MCF 10A (cell line): ENCODE measurements around the gene ZNF273. TPM values are rescaled to one million over a fixed set of nuclear protein-coding genes. Genes with fewer than 3 reads are reported as not detected.

Source experiments
- BruUV-seq: library from RNA; stranded (reverse); fragments of 400-500 nt; replicated peaks from 2 replicates; lab custom pipeline; 2021; lab: Mats Ljungman, UMichigan
- CTCF ChIA-PET: fragments of 300-600 bp; sonication (Branson Sonifier 250); formaldehyde crosslinking; extraction: SDS; loops from one replicate; lab custom pipeline; 2021; ENCODE audit warnings: antibody characterized with exemption, inconsistent platforms; lab: Yijun Ruan, JAX
- POLR2A ChIA-PET: fragments of 300-600, 350-650 bp; sonication (Branson Sonifier 250); formaldehyde crosslinking; extraction: SDS; loops from one replicate; lab custom pipeline; 2020; ENCODE audit warnings: antibody characterized with exemption, inconsistent platforms; lab: Yijun Ruan, JAX
- DNase-seq: peaks from one replicate; pipeline ENCODE4 v3.0.0-alpha.2; 2018; ENCODE audit not compliant: unreplicated experiment
- H3K27ac Mint-ChIP-seq: one replicate; pipeline ENCODE4 v1.8.0; 2022; ENCODE audit warnings: mild to moderate bottlenecking, low read depth, mixed read lengths; ENCODE audit not compliant: unreplicated experiment
- H3K27me3 Mint-ChIP-seq: one replicate; pipeline ENCODE4 v1.8.0; 2022; ENCODE audit warnings: mixed read lengths; ENCODE audit not compliant: insufficient read depth, unreplicated experiment
- H3K36me3 Mint-ChIP-seq: one replicate; pipeline ENCODE4 v1.8.0; 2022; ENCODE audit warnings: mild to moderate bottlenecking, moderate library complexity, mixed read lengths; ENCODE audit not compliant: insufficient read depth, unreplicated experiment
- H3K4me1 Mint-ChIP-seq: one replicate; pipeline ENCODE4 v1.8.0; 2022; ENCODE audit warnings: mixed read lengths; ENCODE audit not compliant: insufficient read depth, unreplicated experiment
- H3K4me3 Mint-ChIP-seq: one replicate; pipeline ENCODE4 v1.8.0; 2022; ENCODE audit warnings: mild to moderate bottlenecking, moderate library complexity, mixed read lengths; ENCODE audit not compliant: unreplicated experiment
- H3K9me3 Mint-ChIP-seq: one replicate; pipeline ENCODE4 v1.8.0; 2022; ENCODE audit warnings: mixed read lengths; ENCODE audit not compliant: unreplicated experiment
- CTCF ChIP-seq: fragments of 200-600 bp; IDR thresholded peaks from one replicate; pipeline ENCODE4 v1.8.0; 2022; ENCODE audit warnings: antibody characterized with exemption, mild to moderate bottlenecking; ENCODE audit not compliant: unreplicated experiment
- intact Hi-C: fragments of 100-400 bp; cut with micrococcal nuclease; formaldehyde crosslinking; loops from 2 replicates; pipeline ENCODE4 v1.14.1; 2022
- total RNA-seq: library from RNA; stranded (reverse); gene quantifications from 2 replicates; pipeline ENCODE4 v1.2.3, GENCODE V29; 2022

Gene ZNF273
- total RNA-seq, 1 experiment from 2014 or later: 2.2 TPM

DNA sequence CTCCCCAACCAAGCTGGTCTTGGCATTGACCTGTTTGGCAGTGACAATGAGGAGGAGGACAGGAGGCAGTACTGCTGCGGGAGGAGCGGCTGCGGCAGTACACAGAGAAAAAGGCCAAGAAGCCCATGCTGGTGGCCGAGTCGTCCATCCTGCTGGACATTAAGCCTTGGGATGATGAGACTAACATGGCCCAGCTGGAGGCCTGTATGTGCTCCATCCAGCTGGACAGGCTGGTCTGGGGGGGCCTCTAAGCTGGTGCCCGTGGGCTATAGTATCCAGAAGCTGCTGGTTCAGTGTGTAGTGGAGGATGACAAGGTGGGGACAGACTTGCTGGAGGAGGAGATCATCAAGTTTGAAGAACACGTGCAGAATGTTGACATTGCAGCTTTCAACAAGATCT is 39.1 kb upstream of the ZNF273 start:
- CTCF ChIA-PET: no interaction called here
- H3K4me1 Mint-ChIP-seq: no peaks in the 10 kb centered on the region
- intact Hi-C loops: no loop called here
- no peak for TF ChIP-seq CTCF
- H3K4me3 Mint-ChIP-seq: no peak overlapping the region
- H3K27ac Mint-ChIP-seq: no peak overlapping the region
- no peaks in the 10 kb centered on the region for H3K27me3 Mint-ChIP-seq
- BruUV-seq: no TSS peak
- no peak for DNase-seq
- H3K9me3 Mint-ChIP-seq: peaks cover 6% of the 10 kb centered on the region
- POLR2A ChIA-PET: no interaction called here
- no peaks in the 10 kb centered on the region for H3K36me3 Mint-ChIP-seq

GRCh38 chr7:64867863-64868440 is 35.1 kb upstream of the ZNF273 start:
- Mint-ChIP-seq H3K4me3 (no peak overlapping the region), H3K27me3 (no peaks in the 10 kb centered on the region)
- POLR2A ChIA-PET: no interaction called here

GRCh38 chr7:64868499-64868898 is 34.6 kb upstream of the ZNF273 start:
- intact Hi-C loops: no loop called here
- TF ChIP-seq CTCF: no peak
- Mint-ChIP-seq H3K9me3 (peaks cover 21% of the 10 kb centered on the region), H3K4me1 (no peaks in the 10 kb centered on the region), H3K36me3 (no peaks in the 10 kb centered on the region), H3K27me3 (no peaks in the 10 kb centered on the region), H3K27ac (no peak overlapping the region), H3K4me3 (no peak overlapping the region)
- DNase-seq: no peak
- ChIA-PET CTCF (no interaction called here), POLR2A (no interaction called here)
- no TSS peak for BruUV-seq

More at GRCh38 chr7:64867863-64868440, 35.1 kb upstream of the ZNF273 start:
- no TSS peak for BruUV-seq
- intact Hi-C loops: no loop called here
- no peaks in the 10 kb centered on the region for H3K4me1 Mint-ChIP-seq
- H3K9me3 Mint-ChIP-seq: peaks cover 21% of the 10 kb centered on the region
- DNase-seq: no peak
- H3K27ac Mint-ChIP-seq: no peak overlapping the region
- no peak for TF ChIP-seq CTCF
- H3K36me3 Mint-ChIP-seq: no peaks in the 10 kb centered on the region
- CTCF ChIA-PET: no interaction called here

DNA sequence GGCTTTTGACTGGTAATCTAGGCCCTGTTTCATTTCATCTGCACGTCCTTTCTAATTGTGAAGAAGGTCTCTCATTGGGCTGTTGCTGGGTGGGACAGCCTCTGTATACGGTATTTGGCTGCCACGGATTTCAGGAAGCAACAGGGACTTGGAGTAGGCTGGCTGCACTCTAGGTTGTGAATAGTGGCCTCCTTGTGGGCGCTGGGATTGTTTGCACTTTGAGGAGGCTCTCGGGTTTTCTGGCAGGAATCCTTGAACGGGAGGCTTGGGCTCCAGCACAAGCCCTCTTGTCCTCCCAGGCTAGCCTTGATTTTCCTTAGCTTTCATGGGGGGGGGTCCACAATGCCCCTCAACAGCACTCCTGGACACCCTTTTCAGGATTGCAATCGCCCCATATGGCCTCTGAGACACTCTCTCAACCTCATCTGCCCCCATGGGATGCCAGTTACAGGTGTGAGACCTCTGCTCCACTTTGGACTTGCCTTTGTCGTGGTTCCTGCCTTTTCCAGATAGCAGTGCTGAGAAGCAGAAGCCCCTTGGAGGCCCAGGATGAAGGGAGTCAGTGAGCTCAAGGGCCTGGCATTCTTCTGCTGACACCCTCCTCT is 33.9 kb upstream of the ZNF273 start:
- Mint-ChIP-seq H3K27ac (no peak overlapping the region), H3K27me3 (no peaks in the 10 kb centered on the region), H3K9me3 (peaks cover 21% of the 10 kb centered on the region), H3K36me3 (no peaks in the 10 kb centered on the region), H3K4me3 (no peak overlapping the region), H3K4me1 (no peaks in the 10 kb centered on the region)
- no peak for TF ChIP-seq CTCF
- ChIA-PET POLR2A (no interaction called here), CTCF (no interaction called here)
- intact Hi-C loops: no loop called here
- BruUV-seq: no TSS peak
- DNase-seq: no peak
